Measurements from ENCODE around the gene BRSK2.

The BRSK2 gene

DNA sequence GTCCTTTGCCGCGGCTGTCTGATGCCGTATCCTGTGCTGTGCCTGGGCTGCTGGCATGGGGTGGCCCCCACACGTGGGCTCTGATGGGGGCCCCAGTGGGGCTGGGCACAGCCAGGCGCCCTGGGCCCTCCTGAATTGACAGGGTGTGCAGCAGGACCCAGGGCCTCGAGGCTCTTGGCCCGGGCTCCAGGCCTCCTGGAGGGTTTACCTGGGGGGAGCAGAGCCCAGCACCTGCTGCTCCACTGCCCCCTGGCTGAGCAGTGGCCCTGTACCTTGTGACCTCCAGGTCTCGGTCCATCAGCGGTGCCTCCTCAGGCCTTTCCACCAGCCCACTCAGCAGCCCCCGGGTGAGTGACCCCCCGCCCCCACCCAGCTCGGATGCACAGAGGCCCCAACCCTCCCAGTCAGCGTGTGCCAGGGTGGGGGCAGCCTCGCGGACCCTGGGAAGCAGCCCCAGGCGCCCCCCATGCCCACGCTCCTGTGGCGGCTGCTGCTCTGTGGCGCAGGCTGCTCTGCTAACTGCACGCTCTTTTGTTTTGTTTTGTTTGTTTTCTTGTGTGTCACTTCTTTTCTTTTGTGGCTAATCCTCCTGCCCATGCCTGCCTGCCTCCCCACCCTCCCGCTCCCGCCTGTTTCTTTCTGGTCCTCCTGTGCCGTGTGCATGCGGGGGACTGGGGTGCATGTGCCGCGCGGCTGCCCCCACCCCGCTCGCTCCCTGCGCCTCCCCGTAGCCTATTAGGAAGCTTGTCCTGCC, 59.9 kb downstream of the BRSK2 start:
- H3K4me1 Mint-ChIP-seq: peaks cover 18% of the 10 kb centered on the region
- H3K36me3 Mint-ChIP-seq: no peaks in the 10 kb centered on the region
- H3K27ac Mint-ChIP-seq: no peak overlapping the region
- no peak overlapping the region for H3K4me3 Mint-ChIP-seq
- peaks cover 9% of the 10 kb centered on the region for H3K27me3 Mint-ChIP-seq
- ATAC-seq: no peak
- no peaks in the 10 kb centered on the region for H3K9me3 Mint-ChIP-seq

- H3K27ac Mint-ChIP-seq: no peak overlapping the region
- H3K9me3 Mint-ChIP-seq: no peaks in the 10 kb centered on the region
- H3K36me3 Mint-ChIP-seq: no peaks in the 10 kb centered on the region
- H3K4me1 Mint-ChIP-seq: peaks cover 18% of the 10 kb centered on the region
- peaks cover 9% of the 10 kb centered on the region for H3K27me3 Mint-ChIP-seq
- ATAC-seq: peak; percentile 6
- no peak overlapping the region for H3K4me3 Mint-ChIP-seq
These were observed 60.7 kb downstream of the BRSK2 start for GRCh38 chr11:1450344-1450875.

DNA sequence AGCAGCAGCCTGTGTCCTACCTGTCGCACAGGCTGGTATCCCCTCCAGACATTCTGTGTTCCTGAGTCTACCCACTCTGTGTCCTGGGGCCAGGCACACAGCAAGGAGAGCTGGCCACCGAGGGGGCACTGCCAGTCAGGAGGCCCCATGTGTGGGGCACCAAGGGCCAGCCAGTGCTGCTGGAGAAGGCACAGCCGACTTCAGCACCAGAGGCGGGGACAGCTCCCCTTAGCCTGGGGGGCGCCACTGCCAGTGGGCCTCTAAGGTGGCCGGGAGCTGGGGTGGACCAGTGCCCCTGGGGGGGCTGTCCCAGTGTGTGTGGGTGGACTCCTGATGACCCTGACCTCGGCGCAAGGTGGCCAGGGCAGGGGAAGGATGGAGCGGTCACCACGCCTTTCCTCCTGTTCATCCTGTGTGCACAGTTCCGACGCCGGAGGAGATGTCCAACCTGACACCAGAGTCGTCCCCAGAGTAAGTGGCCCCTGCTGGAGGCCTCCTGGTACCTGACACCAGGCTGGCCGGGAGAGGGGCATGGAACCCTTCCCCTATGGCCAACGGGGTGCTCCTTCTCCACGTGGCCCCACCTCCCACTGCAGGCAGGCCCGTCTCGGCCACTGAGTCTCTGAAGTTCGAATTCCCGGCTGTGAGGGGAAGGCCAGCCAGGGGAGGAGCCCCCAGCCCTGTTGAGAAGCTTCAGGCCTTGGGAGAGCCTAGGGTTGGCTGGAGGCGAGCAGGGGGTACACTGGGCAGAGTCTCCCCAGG, 61.4 kb downstream of the BRSK2 start:
- Mint-ChIP-seq H3K27me3 (peaks cover 9% of the 10 kb centered on the region), H3K27ac (no peak overlapping the region), H3K36me3 (no peaks in the 10 kb centered on the region), H3K4me3 (no peak overlapping the region), H3K4me1 (peaks cover 18% of the 10 kb centered on the region), H3K9me3 (no peaks in the 10 kb centered on the region)
- no peak for ATAC-seq

GRCh38 chr11:1451781-1452470, 62.2 kb downstream of the BRSK2 start:
- Mint-ChIP-seq H3K36me3 (no peaks in the 10 kb centered on the region), H3K27ac (no peak overlapping the region), H3K27me3 (peaks cover 9% of the 10 kb centered on the region), H3K9me3 (no peaks in the 10 kb centered on the region), H3K4me1 (peaks cover 18% of the 10 kb centered on the region), H3K4me3 (no peak overlapping the region)
- no peak for ATAC-seq

GRCh38 chr11:1452744-1453143, 63.0 kb downstream of the BRSK2 start:
- ATAC-seq: no peak
- Mint-ChIP-seq H3K36me3 (no peaks in the 10 kb centered on the region), H3K4me3 (no peak overlapping the region), H3K27me3 (peaks cover 9% of the 10 kb centered on the region), H3K9me3 (no peaks in the 10 kb centered on the region), H3K27ac (no peak overlapping the region), H3K4me1 (peaks cover 18% of the 10 kb centered on the region)

DNA sequence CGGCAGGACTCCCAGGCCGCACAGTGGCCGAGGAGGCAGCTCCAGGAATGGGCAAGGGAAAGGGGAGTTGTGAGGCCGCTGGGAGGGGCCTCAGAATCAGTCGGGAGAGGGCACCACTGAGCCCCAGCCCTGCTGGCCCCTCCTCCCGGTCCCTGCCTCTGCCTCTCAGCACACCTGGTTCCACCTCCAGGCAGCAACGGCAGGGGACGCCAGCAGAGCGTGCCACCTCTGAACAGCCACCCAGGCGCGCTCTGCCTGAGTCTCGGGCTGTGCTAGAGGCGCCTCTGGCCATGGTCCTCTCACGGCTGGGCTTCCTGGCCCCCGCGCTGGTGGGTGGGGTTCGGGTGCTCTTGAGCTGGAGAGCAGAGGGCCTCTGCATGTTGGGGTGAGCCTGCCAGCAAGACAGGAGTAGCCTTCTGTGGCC, 63.9 kb downstream of the BRSK2 start:
- Mint-ChIP-seq H3K4me3 (no peak overlapping the region), H3K9me3 (no peaks in the 10 kb centered on the region), H3K4me1 (peaks cover 18% of the 10 kb centered on the region), H3K27me3 (peaks cover 7% of the 10 kb centered on the region), H3K27ac (no peak overlapping the region), H3K36me3 (no peaks in the 10 kb centered on the region)
- peak; percentile 57 for ATAC-seq

- no peak overlapping the region for H3K27ac Mint-ChIP-seq
- ATAC-seq: no peak
- no peaks in the 10 kb centered on the region for H3K27me3 Mint-ChIP-seq
- no peaks in the 10 kb centered on the region for H3K36me3 Mint-ChIP-seq
- H3K9me3 Mint-ChIP-seq: no peaks in the 10 kb centered on the region
- peaks cover 12% of the 10 kb centered on the region for H3K4me1 Mint-ChIP-seq
- no peak overlapping the region for H3K4me3 Mint-ChIP-seq
These were observed 64.8 kb downstream of the BRSK2 start for GRCh38 chr11:1454576-1454975.

DNA sequence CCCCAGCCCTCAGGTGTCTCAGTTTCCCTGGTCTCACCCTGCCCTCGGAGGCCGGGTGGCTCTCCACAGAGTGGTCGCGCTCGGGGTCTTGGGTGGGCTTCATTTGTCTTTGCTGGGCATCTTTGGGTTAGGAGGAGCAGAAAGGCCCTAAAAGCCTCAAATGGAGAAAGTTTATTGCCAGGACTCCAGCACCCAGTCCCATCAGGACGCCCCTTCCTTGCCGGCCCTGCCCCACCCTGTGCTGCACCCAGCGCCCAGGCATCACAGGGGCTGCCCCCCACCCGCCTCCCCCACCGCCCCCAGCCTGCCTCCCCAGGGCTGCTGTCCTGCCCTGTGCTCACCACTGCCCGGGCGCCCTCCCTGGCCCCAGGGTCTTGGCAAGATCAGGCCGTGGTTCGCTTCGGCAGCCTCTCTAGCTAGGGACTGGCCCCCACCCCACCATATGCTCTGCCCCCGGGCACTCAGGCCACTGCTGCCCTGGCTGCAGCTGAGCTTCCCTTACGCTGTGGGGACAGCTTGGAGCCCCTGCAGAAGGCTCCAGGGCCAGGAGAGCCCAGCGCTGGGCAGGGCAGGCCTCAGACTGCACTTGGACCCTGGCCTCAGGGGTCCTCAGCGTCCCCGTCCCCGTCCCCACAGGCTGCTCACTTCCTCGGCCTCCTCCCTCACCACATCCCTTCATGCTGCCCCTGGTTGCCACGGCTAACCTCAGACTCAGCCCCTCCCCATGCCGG, 65.5 kb downstream of the BRSK2 start:
- Mint-ChIP-seq H3K27ac (no peak overlapping the region), H3K27me3 (no peaks in the 10 kb centered on the region), H3K36me3 (no peaks in the 10 kb centered on the region), H3K4me3 (no peak overlapping the region), H3K9me3 (no peaks in the 10 kb centered on the region), H3K4me1 (peaks cover 12% of the 10 kb centered on the region)
- no peak for ATAC-seq

- Mint-ChIP-seq H3K9me3 (no peaks in the 10 kb centered on the region), H3K27me3 (no peaks in the 10 kb centered on the region), H3K4me3 (no peak overlapping the region), H3K4me1 (peaks cover 12% of the 10 kb centered on the region), H3K36me3 (no peaks in the 10 kb centered on the region), H3K27ac (no peak overlapping the region)
- no peak for ATAC-seq
These were observed 66.0 kb downstream of the BRSK2 start for GRCh38 chr11:1455763-1456060.

- no peak overlapping the region for H3K27ac Mint-ChIP-seq
- H3K4me3 Mint-ChIP-seq: no peak overlapping the region
- no peaks in the 10 kb centered on the region for H3K9me3 Mint-ChIP-seq
- no peaks in the 10 kb centered on the region for H3K36me3 Mint-ChIP-seq
- ATAC-seq: no peak
- H3K4me1 Mint-ChIP-seq: peaks cover 12% of the 10 kb centered on the region
- H3K27me3 Mint-ChIP-seq: no peaks in the 10 kb centered on the region
These were observed 66.4 kb downstream of the BRSK2 start for GRCh38 chr11:1456176-1456575.

DNA sequence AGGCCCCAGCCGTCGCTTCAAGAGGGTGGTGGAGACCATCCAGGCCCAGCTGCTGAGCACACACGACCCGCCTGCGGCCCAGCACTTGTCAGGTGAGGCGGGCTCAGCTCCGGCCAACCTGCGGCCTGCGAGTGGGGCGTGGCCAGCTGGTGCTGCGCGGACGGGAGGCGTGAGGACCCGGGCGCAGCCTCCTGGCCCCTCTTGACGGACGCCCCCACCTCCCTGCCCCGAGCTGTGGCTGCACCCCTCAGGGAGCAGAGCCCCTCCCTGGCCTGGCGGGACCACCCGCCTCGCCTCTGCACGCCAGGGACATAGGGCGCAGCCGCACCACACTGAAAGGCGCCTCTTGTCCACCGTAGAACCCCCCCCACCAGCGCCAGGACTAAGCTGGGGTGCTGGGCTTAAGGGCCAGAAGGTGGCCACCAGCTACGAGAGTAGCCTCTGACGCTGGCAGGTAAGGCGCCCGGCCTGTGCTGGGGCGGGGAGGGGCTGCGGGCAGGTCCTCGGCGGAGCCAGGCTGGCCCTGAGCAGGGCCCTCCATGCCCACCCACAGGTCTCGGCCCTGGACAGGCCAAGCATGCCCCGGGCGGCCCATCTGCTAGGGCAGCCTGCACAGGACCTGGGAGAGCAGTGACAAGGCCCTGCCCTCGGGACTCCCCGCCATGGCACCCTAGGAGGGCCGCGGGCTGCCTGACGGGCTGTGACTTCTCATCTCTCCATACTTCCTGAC, 67.0 kb downstream of the BRSK2 start:
- Mint-ChIP-seq H3K4me3 (no peak overlapping the region), H3K27me3 (no peaks in the 10 kb centered on the region), H3K36me3 (no peaks in the 10 kb centered on the region), H3K9me3 (no peaks in the 10 kb centered on the region), H3K4me1 (peaks cover 12% of the 10 kb centered on the region), H3K27ac (no peak overlapping the region)
- no peak for ATAC-seq

DNA sequence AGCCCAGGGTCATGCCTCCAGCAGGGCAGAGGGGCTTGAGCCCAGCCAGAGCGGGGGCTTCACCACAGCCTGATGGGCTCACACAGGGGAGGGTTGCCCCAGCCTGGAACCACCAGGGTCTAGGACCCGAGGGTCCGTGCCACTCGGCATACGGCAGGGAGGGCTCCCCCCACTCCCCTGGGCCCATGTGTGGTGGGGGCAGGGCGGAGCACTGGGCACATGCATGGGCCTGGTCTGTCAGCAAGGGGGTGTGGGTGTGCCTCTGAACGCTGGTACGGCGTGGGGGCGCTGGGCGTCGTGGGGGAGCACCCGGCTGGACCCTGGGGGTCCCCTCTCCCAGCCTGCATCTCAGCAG, 67.6 kb downstream of the BRSK2 start:
- H3K27ac Mint-ChIP-seq: no peak overlapping the region
- peaks cover 12% of the 10 kb centered on the region for H3K4me1 Mint-ChIP-seq
- H3K27me3 Mint-ChIP-seq: no peaks in the 10 kb centered on the region
- no peak overlapping the region for H3K4me3 Mint-ChIP-seq
- H3K36me3 Mint-ChIP-seq: no peaks in the 10 kb centered on the region
- no peak for ATAC-seq
- H3K9me3 Mint-ChIP-seq: no peaks in the 10 kb centered on the region

GRCh38 chr11:1457856-1458255, 68.1 kb downstream of the BRSK2 start:
- H3K4me1 Mint-ChIP-seq: peaks cover 12% of the 10 kb centered on the region
- no peaks in the 10 kb centered on the region for H3K27me3 Mint-ChIP-seq
- no peak overlapping the region for H3K27ac Mint-ChIP-seq
- no peak overlapping the region for H3K4me3 Mint-ChIP-seq
- no peaks in the 10 kb centered on the region for H3K9me3 Mint-ChIP-seq
- H3K36me3 Mint-ChIP-seq: no peaks in the 10 kb centered on the region
- no peak for ATAC-seq

GRCh38 chr11:1458340-1459218, 68.8 kb downstream of the BRSK2 start:
- Mint-ChIP-seq H3K36me3 (no peaks in the 10 kb centered on the region), H3K4me1 (peaks cover 6% of the 10 kb centered on the region), H3K4me3 (no peak overlapping the region), H3K9me3 (no peaks in the 10 kb centered on the region), H3K27me3 (no peaks in the 10 kb centered on the region), H3K27ac (no peak overlapping the region)
- ATAC-seq: no peak
